Kidney (tissue), 14 donors: ENCODE measurements around the gene SCARF1. TPM values are rescaled to one million over a fixed set of nuclear protein-coding genes. Genes with fewer than 3 reads are reported as not detected.
A peak's percentile ranks its signal among the peaks of the same experiment; 100 is the strongest.
"Not testable (repeated sequence)": the region's sequence is repeated elsewhere in the genome, so short reads cannot be mapped to it uniquely, and the experiment has no call there.

Experiments
- DNase-seq, 5 donors: peaks; one replicate each; pipeline ENCODE4 v3.0.0-alpha.2; 2013 to 2020
- FAIRE-seq: peaks from 2 replicates; lab custom pipeline; 2012; peaks lifted over from hg19 to GRCh38; lab: Jason Lieb, UNC
- H3K27ac ChIP-seq, 2 donors: one replicate each; pipeline ENCODE4 v1.7.0; 2013; ENCODE audit warnings: low read depth in 2 of 2, low read length in 2 of 2, inconsistent platforms in 1 of 2
- H3K27me3 ChIP-seq: one replicate; pipeline ENCODE4 v1.7.1; 2013; ENCODE audit warnings: low read length, inconsistent platforms; ENCODE audit not compliant: control insufficient read depth, insufficient read depth
- H3K36me3 ChIP-seq, 3 donors: one replicate each; pipeline versions ENCODE4 v1.7.0 to v1.7.1; 2013; ENCODE audit warnings: low read length in 3 of 3, control low read depth in 1 of 3, inconsistent platforms in 1 of 3; ENCODE audit not compliant: insufficient read depth in 3 of 3, control insufficient read depth in 2 of 3
- H3K4me1 ChIP-seq, 3 donors: one replicate each; pipeline versions ENCODE4 v1.7.0 to v1.7.1; 2013; ENCODE audit warnings: low read length in 3 of 3, inconsistent platforms in 1 of 3, low read depth in 1 of 3; ENCODE audit not compliant: control insufficient read depth in 2 of 3, insufficient read depth in 2 of 3
- H3K4me3 ChIP-seq, 3 donors: one replicate each; pipeline versions ENCODE4 v1.7.0 to v1.8.1; 2013; ENCODE audit warnings: low read length in 3 of 3, control low read depth in 1 of 3, inconsistent platforms in 1 of 3
- H3K9ac ChIP-seq, 3 donors: one replicate each; pipeline versions ENCODE4 v1.7.0 to v1.7.1; 2013; ENCODE audit warnings: low read length in 3 of 3, control low read depth in 1 of 3, inconsistent platforms in 1 of 3
- H3K9me3 ChIP-seq, 3 donors: one replicate each; pipeline versions ENCODE4 v1.7.0 to v1.7.1; 2013; ENCODE audit warnings: low read length in 3 of 3, control low read depth in 1 of 3, inconsistent platforms in 1 of 3; ENCODE audit not compliant: control insufficient read depth in 2 of 3, insufficient read depth in 1 of 3
- intact Hi-C: fragments of 100-400 bp; cut with DNase I; formaldehyde crosslinking; loops from one replicate; pipeline ENCODE4 v1.11.1; 2022
- polyA plus RNA-seq: library from polyadenylated mRNA; stranded (reverse); fragments of 350-450 nt; fragmentation: Illumina TruSeq; extraction: RNeasy Lipid Tissue Mini Kit (QIAGEN cat#74804); gene quantifications from one replicate; pipeline ENCODE4 v1.2.3, GENCODE V29; 2014; ENCODE audit warnings: low read depth, low replicate concordance; ENCODE audit not compliant: insufficient read depth
- total RNA-seq: library from RNA; stranded (reverse); fragmentation: NEBNext Ultra II Directional; extraction: Animal tissue kit (Norgen Biotek cat#: 25700); gene quantifications from one replicate; pipeline ENCODE4 v1.2.1, GENCODE V29; 2021
- TF ChIP-seq, protein P1 (sequence below): IDR thresholded peaks from 3 replicates; pipeline ENCODE4 v1.5.1; 2012; ENCODE audit warnings: mild to moderate bottlenecking, moderate library complexity, borderline replicate concordance; ENCODE audit not compliant: insufficient read depth; ENCODE audit errors: extremely low read depth
- donor health status: control.
- donor health status: control.
- donor health status: control.
- donor health status: control.
- donor health status: control.
- donor health status: DM: yes; HTN: yes; CAD: no.
- donor health status: Normal renal cell carcinoma (clear cell type).

SCARF1 gene
- total and polyA plus RNA-seq, 2 donors from 2014 or later = 7.0 to 20.1 TPM

DNA sequence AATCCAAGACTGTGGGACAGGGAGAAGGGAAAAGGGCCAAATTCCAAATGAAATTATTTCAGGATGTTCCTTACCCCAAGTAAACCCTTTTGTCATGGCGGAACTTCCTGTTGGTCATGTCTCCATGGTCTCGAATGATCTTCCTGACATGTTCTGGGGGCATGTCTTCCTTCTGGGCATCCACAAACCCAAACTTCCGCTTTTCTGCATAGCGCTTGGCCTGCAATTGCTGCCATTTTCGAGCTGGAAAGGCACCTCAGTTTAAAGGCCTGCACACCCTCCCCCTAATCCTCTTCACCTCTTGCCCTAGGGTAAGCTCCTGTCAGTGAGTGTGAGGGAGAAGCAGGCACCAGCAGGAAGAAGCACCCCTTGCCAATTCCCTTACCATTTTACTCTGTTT lies 37.9 kb upstream of the SCARF1 start:
- FAIRE-seq (no peak), DNase-seq (no peak)
- intact Hi-C loops = no loop called here
- H3K4me1 ChIP-seq = peaks cover 0 to 8% (median 6%) of the 10 kb centered on the region in 3 donors
- no peaks in the 10 kb centered on the region for H3K9me3 ChIP-seq
- TF ChIP-seq, protein P1, sequence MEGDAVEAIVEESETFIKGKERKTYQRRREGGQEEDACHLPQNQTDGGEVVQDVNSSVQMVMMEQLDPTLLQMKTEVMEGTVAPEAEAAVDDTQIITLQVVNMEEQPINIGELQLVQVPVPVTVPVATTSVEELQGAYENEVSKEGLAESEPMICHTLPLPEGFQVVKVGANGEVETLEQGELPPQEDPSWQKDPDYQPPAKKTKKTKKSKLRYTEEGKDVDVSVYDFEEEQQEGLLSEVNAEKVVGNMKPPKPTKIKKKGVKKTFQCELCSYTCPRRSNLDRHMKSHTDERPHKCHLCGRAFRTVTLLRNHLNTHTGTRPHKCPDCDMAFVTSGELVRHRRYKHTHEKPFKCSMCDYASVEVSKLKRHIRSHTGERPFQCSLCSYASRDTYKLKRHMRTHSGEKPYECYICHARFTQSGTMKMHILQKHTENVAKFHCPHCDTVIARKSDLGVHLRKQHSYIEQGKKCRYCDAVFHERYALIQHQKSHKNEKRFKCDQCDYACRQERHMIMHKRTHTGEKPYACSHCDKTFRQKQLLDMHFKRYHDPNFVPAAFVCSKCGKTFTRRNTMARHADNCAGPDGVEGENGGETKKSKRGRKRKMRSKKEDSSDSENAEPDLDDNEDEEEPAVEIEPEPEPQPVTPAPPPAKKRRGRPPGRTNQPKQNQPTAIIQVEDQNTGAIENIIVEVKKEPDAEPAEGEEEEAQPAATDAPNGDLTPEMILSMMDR = no peak
- no peak overlapping the region for H3K27ac ChIP-seq
- peaks cover 18 to 45% (median 41%) of the 10 kb centered on the region in 3 donors for H3K36me3 ChIP-seq
- H3K27me3 ChIP-seq = no peaks in the 10 kb centered on the region
- peak overlapping the region in 2 of 3 donors; percentile 79 to 88 for H3K9ac ChIP-seq
- H3K4me3 ChIP-seq = peak overlapping the region; percentile 79 to 90 (median 88)

DNA sequence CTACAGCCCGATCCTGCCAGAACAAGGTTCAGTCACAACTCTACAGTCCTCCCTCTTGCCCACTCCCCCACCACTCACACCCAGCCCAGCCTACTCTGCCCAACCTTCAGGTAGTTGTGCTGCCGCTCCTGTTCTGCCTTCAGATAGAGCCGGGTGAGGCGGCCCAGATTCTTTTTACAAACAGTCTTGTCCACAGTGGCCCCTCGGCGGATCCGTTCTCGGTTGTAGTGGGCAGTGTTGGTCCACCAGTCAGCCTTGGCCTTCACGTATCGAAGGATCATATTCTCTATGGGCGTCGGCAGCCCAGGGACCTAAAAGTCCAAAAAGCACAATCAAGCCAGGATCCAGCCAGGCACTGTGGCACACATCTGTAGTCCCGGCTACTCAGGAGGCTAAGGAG lies 30.9 kb upstream of the SCARF1 start:
- Histone ChIP-seq H3K4me1 (no peaks in the 10 kb centered on the region), H3K4me3 (no peak overlapping the region), H3K9ac (no peak overlapping the region), H3K27ac (no peak overlapping the region), H3K36me3 (peaks cover 40 to 89% (median 81%) of the 10 kb centered on the region in 3 donors), H3K27me3 (no peaks in the 10 kb centered on the region), H3K9me3 (no peaks in the 10 kb centered on the region)
- no peak for FAIRE-seq
- intact Hi-C loops = no loop called here
- TF ChIP-seq, protein P1 = no peak
- DNase-seq = no peak

DNA sequence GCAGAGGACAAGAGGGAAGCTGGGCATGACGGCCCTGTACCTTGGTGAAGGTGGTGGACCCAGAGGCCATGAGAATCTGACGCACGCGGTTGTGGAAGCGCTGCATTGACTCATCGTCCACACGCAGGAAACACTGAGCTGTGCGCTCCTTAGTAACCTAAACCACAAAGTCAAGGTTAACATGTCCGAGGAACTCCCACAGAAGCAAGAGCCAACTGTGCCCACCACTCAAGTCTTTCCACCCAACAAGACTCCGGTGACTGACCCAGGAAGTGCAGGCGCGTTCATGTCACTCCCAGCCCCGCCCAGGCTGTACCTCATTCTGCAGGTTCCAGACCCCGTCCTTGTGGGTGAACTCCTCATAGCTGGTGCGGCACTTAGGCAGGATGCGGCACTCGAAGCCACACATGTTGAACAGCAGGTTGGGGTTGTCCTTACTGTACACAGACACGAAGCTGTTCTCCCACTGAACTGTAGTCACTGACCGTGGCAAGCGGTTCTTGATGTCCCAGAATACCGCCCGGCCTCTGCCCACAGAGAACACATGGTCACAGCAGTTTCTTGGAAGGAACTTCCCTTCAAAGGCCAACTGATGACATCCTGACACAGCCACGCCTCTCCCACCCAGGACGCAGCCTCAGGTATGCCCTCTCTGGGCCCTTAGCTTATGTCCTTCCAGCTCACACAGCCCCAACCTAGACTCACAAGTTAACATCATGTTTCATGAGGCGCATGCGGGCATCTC lies 27.7 kb upstream of the SCARF1 start:
- H3K4me1 ChIP-seq = no peaks in the 10 kb centered on the region
- TF ChIP-seq, protein P1 = no peak
- intact Hi-C loops = no loop called here
- H3K9me3 ChIP-seq = no peaks in the 10 kb centered on the region
- H3K9ac ChIP-seq = no peak overlapping the region
- H3K4me3 ChIP-seq = no peak overlapping the region
- DNase-seq (peak in 1 of 5 donors; percentile 47), FAIRE-seq (no peak)
- no peaks in the 10 kb centered on the region for H3K27me3 ChIP-seq
- peaks cover 35 to 77% (median 63%) of the 10 kb centered on the region in 3 donors for H3K36me3 ChIP-seq
- H3K27ac ChIP-seq = no peak overlapping the region

GRCh38 chr17:1663934-1664333 lies 18.4 kb upstream of the SCARF1 start:
- H3K9ac ChIP-seq, H3K9me3 ChIP-seq, H3K4me1 ChIP-seq, FAIRE-seq, intact Hi-C loops, H3K4me3 ChIP-seq, H3K27ac ChIP-seq, H3K27me3 ChIP-seq: not testable (repeated sequence)
- H3K36me3 ChIP-seq = peaks cover 26 to 45% (median 34%) of the 10 kb centered on the region in 3 donors
- DNase-seq = peak in 1 of 5 donors; percentile 9
